T-helper 2 cell (primary cell): ENCODE measurements around the gene DNAI2.
"Not testable (repeated sequence)": the region's sequence is repeated elsewhere in the genome, so short reads cannot be mapped to it uniquely, and the experiment has no call there.

Experiments
- DNase-seq, 5 experiments: peaks; one replicate each; pipeline versions ENCODE4 v3.0.0 to v3.0.0-alpha.2; 2012 to 2022

Gene DNAI2

DNA sequence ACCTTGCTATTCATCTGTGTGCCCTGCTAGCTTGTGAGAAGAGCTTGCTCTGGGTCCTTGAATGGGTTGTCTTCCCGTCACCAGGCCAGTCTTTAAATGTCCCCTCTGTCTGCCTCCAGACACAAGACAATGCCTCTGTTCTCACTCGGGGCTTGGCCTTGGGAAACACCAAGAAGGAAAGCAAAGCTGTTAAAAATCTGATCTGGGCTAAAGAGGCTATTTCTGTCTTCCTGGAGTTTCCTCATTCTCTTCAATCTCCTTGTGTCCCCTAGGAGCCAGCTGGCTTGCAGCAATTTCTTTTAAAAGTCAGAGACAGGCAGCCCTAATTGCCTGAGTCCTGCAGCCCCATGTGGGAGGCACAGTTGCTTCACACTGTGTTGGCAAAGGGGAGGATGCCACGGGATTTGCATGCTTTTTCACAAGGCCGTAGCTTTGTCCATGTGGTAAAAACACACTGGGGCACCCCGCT is 2.5 kb downstream of the DNAI2 start:
- DNase-seq: no peak

DNA sequence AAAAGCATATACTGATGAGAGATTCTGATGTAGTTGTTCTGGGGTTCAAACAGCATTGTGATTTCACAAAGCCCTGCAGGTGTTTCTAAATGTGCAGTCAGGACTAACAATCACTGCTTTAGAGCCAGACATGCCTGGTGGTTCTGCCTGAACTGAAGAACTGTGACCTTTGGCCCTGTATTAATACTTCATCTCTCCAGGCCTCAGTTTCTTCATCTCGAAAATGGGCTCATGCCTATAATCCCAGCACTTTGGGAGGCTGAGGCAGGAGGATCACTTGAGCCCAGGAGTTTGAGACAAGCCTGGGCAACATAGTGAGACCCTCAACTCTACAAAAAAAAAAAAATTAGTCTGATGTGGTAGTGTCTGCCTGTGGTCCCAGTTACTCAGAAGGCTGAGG is 3.9 kb downstream of the DNAI2 start:
- no peak for DNase-seq

DNA sequence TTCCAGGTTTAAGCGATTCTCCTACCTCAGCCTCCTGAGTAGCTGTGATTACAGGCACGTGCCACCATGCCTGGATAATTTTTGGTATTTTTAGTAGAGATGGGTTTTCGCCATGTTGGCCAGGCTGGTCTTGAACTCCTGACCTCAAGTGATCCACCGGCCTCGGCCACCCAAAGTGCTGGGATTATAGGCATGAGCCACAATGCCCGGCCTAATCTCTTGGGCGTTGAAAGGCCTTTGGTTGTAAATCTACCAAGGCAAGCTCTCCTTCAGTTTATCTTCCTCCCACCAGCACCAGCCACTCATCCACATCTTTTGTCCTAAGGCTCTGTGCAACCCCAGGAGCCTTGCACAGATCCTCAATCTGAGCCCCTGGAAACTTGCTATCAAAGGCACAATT is 5.6 kb downstream of the DNAI2 start:
- not testable (repeated sequence) for DNase-seq

DNA sequence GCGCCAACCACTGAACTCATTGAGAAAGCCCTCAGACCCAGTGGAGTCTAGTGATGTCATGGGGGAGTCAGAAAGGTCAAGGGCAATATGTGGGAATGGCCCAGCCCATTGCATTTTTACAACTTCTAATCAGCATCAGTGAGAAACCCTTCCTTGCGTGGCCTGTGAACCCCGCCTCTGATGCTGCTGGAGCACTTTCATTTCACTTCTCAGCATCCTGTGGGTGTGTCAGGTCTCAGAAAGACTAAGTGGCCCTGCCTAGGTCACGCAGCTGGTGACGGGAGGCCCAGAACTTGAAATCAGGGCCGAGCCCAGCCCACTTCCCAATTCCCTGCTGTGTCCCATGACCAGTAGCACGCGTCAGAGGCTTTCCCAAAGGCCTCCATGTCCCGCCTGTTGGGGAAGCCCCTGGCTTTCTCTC is 6.1 kb downstream of the DNAI2 start:
- peak in 4 of 5 experiments; percentile 26 to 91 (median 42) for DNase-seq

DNA sequence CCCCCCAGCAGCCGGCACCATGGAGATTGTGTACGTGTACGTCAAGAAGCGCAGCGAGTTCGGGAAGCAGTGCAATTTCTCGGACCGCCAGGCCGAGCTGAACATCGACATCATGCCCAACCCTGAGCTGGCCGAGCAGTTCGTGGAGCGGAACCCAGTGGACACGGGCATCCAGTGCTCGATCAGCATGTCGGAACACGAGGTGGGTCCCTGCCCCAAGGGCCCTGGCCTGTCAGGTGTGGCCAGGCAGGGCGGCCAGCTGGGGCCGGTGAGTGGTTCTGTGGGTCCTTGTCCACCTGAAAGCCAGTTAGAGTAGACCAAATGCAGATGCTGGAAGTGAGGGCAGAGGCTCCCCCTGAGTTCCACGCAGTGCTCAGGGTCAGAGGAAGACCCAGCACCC is 7.8 kb downstream of the DNAI2 start:
- no peak for DNase-seq

DNA sequence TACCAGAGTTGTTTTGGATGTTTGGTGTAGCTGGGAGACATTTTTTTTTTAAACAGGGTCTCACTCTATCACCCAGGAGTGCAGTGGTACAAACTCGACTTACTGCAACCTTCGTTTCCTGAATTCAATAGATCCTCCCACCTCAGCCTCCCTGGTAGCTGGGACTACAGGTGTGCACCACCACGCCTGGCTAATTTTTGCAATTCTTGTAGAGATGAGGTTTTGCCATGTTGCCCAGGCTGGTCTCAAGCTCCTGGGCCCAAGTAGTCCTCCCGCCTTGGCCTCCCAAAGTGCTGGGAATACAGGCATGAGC is 8.2 kb downstream of the DNAI2 start:
- DNase-seq: not testable (repeated sequence)

DNA sequence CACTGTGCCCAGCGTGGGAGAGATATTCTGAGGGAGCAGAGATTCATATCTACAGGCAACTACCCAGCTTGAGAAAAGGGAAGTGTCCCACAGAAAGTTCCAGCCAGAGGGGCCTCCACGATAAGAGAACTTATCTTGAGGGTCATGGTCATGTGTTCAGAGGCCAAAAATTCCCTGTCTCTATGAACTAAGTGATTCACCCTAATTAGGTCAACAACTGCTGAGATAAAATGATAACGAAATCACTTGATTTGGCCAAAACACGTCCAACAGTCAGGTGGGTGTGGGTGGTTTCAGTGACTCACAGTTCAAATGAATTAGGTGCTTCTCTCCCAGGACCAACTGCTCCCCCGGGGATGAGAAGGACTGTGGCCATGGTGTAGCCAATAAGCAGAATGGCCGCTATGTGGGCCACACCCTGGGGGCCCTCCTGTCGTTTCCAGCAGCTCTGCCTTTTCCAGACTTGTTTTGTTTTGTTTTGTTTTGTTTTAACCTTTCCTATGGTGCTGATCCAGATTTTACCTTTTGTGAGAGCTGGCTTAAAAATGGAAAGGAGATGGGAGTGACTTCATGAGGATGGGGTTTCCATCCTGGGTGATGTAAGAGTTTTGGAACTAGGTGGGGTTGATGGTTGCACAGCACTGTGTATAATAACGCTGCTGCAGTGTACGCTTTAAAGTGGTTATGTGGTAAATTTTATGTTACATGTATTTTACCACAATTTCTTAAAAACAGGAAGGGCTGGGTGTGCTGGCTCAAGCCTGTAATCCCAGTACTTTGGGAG is 8.7 kb downstream of the DNAI2 start:
- DNase-seq: peak in 4 of 5 experiments; percentile 29 to 90 (median 56)

DNA sequence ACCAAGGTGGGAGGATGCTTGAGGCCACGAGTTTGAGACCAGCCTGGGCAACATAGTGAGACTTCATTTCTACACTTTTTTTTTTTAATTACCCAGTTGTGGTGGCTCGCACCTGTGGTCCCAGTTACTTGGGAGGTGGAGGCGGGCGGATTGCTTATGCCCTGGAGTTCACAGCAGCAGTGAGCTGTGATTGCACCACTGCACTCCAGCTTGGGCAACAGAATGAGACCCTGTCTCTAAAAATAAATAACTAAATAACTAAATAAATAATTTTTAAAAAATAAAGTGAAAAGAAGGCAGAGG is 9.3 kb downstream of the DNAI2 start:
- DNase-seq: peak in 1 of 5 experiments; percentile 5

DNA sequence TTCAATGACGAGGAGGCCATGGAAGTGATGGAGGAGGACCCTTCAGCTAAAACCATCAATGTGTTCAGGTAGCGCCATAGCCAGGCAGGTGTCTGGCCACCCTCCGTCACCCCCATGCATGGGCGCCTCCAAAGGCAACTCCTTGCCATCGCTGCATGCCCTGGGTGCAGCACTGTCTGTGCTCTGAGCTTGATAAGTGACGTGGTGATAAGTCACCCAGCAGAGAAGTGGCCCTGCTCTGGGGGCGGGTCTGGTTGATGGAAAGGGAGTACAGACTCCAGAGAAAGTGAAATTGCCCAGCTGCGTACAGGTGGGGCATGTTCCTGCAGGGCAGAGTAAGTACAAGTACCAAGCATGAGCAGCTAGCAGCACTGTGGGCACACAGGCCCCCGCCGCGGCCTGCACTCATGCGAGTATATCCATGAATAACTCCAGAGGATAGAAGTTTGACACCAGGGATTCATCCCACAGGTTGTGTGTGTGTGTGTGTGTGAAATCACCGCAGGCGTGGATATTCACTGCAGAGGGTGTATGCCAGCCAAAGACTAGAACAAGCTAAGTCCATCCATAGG is 13.1 kb downstream of the DNAI2 start:
- no peak for DNase-seq

DNA sequence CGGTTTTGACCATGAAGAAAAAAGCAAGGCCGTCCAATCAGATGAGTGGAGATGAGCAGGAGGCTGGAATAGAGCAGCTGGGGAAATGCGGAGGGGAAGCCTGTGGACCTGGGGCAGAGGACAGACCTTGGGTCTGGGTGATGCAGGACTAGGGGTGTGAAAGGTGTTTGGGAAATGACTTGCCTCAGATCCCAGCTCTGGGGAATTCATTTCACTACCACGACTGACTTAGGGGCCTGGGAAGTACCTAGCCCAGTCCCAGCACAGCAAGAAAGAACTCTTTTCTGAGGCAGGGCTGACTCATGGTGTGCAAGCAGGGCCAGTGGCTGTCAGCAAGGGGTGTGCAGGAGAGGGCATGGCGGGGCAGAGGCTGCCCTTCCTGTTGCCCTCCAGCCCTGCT is 14.8 kb downstream of the DNAI2 start:
- DNase-seq: no peak

DNA sequence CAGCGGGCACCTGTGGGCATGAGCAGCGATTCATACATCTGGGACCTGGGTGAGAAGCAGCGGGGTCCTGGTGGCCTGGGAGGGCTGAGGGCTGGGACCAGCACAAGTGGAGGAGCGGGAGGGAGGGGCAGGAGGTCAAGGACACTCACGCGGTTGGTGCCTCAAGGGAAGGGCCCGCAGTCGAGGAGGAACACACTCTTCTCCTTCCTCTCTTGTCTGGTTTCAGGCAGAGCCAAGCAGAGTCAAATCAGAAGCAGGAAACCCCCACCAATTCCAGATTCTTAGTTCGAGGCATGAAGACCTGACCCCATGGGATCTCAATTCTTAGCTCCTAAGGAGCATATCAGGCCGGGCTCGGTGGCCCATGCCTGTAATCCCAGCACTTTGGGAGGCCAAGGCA is 15.7 kb downstream of the DNAI2 start:
- DNase-seq: no peak

DNA sequence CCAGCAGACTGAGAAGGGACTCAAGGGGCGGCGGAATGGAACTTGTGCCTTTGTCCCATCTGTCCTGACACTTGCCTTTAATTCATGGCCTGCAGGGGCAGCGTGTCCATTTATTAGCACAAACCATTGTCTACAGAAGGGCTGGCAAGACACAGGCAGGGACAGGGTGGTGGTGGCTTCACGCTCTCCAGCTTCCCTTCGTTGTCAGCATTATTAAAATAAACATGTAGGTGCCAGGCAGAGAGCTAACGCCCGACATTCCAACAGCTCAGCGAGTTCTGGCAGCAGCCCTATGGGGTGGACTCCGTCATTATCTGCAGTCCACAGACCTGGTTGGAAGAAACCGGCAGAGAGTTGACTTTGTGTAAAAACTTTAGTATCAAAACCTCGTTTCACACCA is 16.3 kb downstream of the DNAI2 start:
- no peak for DNase-seq

DNA sequence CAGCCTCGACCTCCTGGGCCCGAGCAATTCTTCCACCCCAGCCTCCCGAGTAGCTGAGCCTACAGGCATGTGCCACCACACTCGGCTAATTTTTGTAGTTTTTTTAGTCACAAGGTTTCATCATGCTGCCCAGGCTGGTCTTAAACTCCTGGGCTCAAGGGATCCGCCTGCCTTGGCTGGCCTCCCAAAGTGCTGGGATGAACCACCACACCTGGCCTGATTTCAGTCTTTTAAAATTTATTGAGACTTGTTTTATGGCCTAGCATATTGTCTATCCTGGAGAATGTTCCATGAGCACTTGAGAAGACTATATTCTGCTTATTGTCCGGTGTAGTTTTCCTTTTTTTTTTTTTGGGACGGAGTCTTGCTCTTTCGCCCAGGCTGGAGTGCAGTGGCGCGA is 18.5 kb downstream of the DNAI2 start:
- DNase-seq: no peak

DNA sequence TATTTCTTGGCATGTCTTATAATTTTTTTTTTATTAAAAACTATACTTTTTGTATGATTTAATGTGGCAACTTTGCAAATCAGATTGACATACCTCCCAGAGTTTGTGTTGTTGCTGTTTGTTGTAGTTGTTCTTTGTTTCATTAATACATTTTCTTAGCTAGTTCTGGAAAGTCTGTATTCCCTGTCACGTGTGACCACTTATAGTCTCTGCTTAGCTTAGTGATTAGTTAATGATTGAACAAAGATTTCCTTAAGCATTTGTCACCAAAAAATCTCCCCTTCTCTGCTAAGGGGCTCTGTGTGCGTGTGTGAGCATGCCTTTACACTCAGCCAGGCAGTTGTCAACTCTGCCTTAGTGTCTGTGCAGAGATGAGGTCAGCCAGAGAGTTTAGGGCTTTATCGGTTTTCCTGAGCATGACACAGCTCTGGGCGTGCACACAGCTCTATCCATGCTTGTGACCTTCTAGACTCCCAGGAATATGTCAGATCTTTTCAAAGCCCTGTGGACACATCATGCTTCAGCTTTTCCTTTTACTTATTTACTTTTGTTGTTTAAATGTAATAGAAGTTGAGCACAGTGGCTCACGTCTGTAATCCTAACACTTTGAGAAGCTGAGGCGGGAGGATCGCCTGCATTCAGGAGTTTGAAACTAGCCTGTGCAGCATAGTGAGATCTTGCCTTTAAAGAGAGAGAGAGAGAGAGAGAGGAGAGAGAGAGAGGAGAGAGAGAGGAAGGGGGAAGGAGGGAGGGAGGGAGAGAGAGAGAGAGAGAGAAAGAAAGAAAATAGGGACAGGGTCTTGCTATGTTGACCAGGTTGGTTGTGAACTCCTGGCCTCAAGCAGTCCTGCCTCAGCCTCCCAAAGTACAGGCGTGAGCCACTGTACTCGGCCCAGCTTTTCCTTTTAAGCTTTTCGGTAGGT is 21.9 kb downstream of the DNAI2 start:
- DNase-seq: no peak

DNA sequence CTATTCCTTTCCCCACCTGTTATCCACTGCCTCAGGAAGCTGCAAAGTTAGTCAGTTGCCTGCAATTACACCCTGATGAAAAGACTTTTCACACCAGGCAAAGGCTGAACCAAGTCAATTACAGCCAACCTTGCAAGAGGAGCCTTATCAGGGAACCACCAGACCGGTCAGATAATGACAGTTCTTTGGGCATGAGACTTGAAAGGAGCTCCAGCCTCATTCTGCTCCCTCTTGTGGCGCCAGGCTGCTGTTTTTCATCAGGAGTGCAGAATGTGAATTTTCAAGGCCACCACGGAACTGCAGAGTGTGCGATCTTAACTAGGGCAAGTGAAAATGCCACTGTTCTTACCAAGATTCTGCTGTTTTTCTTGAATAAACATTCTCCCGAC is 22.5 kb downstream of the DNAI2 start:
- DNase-seq: peak in 1 of 5 experiments; percentile 53

DNA sequence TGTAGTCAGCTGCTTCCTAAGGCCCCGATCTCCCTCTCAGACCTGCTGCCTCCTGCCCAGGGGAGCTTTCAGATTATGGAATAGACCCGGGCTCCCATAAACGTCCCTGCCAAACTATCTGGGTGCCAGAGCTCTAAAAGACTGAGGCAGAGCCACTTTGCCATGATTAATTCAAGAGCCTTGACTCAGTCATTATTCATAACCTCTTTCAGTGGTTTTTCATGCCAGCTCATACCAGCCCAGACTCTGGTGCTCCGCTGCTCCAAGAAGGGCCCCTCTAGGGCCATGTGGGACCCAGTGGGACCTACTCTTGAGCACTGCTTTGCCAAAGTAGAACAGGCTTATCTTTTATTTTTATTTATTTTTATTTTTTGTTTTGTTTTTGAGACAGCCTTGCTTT is 23.9 kb downstream of the DNAI2 start:
- DNase-seq: peak in 1 of 5 experiments; percentile 35

DNA sequence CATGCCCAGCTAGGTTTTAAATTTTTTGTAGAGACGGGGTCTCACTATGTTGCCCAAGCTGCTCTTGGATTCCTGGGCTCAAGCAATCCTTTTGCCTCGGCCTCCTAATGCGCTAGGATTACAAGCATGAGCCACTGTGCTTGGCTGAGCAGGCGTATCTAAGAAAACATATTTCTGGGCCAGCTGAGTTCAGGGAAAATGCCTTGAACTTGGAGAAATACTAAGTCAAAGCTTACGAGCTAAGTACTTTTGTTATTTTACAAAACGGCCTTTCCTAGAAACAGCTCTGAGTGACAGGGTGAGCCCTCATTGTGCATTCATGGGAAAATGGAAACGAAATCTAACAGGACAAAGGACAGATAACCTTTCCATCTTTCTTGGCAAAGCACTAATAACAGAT is 24.7 kb downstream of the DNAI2 start:
- DNase-seq: no peak

DNA sequence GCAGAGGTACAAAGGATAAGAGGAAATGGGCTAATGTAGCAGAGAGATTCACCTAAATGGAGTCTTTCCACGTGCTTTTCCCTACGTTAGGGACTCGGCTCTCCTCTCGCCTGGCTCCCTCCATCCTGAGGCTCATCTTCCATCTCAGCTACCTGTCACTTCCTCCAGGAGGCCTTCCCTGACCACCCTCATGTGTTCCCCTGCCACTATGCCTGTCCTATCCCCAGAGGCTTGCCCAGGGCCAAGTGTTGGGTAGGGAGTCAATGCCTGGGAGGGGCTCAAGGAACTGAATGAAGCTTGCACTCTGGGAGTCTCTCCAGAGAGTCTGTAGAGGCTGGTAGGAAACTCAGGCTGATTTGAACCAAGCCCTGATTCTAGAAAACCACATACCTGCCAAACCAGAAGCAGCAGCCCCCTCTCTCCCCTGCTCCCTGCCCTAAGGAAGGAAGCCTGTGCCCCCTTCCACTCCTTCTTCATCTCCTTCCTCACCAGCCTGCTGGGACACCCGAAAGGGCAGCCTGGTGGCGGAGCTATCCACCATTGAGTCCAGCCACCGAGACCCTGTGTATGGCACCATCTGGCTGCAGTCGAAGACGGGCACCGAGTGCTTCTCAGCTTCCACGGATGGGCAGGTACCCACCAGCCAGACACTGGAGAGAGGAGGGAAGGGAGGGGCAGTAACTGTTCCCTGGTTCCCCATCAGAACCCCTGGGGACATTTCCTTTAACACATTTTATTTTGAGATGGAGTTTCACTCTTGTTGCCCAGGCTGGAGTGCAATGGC is 25.4 kb downstream of the DNAI2 start:
- DNase-seq: no peak

DNA sequence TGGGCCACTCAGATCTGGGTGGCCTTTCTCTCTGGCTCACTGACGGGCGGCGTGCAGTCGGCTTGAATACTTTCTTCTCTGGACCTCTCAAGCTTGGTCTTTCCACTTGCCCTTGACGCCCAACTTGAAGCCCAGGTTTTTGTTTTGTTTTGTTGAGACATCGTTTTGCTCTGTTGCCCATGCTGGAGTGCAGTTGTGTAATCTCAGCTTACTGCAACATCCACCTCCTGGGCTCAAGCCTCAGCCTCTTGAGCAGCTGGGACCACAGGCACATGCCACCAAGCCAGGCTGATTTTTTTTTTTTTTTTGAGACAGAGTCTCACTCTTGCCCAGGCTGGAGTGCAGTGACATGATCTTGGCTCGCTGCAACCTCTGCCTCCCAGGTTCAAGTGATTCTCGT is 29.3 kb downstream of the DNAI2 start:
- DNase-seq: no peak

DNA sequence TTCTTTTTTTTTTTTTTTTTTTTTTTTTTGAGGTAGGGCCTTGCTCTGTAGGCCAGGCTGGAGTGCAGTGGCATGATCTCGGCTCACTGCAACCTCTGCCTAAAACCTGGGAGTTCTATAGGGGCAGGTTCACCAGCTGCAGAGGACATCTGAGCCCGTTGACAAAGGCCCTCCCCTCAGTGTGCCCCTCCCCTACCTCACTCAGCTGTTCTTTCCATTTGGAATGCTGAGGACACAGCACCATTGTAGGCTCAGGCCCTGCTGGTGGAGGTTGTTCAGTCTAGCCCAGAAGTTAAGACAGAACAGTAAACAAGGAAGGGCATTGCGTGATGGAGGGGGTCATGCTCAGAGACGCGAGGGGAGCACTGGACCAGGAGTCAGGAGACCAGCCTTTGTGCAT is 30.1 kb downstream of the DNAI2 start:
- DNase-seq: no peak

DNA sequence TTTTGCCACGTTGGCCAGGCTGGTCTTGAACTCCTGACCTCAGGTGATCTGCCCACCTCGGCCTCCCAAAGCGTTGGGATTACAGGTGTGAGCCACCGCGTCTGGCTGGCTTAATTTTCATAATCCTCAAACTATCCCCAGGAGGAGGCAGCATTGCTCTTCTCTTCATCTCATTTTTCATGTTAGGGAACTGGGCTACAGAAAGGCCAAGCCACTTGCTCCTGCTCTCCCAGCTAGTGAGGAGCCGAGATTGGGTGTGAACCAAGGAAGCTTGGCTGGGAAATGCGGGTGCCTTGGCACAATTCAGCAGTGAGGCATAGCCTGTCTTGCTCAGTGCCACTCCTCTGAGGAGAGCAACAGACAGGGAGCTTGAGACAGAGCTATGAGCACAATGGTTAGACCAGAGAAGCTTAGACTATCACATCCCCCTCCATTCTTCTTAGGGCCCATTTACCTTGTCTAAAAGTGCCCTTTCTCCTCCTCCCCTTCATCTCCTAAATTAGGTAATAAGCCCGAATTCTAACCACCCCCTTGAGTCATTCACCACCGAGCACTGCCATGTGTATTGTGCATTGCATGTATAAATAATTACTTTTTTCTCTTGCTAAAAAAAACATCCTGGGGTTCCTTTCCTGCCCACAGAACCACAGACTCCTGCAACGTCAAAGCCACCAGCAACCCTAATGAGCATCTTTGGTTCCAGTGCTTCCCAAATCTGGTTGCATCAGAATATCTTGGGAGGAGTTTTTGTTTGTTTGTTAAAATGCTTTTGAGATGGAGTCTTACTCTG is 32.0 kb downstream of the DNAI2 start:
- DNase-seq: no peak
